GM12891 (cell line): ENCODE measurements around the gene GABBR2.

ENCODE experiments used
- POLR2AphosphoS5 ChIP-seq: IDR thresholded peaks from 2 replicates; pipeline ENCODE4 v1.6.1; 2011; ENCODE audit warnings: low read depth, low read length, control low read depth
- TAF1 ChIP-seq: IDR thresholded peaks from 2 replicates; pipeline ENCODE4 v1.6.1; 2011; ENCODE audit warnings: low read depth, low read length, control low read depth

GRCh38 chr9:98298476-98298875 is 410.3 kb downstream of the GABBR2 start:
- no peak for TF ChIP-seq POLR2AphosphoS5
- TF ChIP-seq TAF1, result no peak
